Measurements from ENCODE around the gene VMP1.

Gene VMP1

DNA sequence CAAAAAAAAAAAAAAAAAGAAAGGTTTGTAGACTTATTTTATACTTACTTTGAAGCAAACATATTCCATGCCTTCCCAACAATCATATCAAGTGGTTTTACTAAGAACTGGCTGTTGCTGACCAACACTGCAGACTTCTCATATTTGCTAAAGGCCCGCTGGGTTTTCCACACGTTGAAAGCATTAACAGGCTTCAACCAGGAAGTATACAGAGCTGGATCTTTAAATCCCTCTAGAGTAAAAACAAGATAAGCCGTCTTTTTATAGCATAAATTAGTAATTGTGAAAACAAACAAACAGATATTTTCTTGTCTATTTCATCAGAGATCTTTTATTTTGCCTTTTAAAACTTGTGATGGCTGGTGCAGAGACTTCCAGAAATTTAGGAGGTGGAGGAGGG is 156.2 kb downstream of the VMP1 start:
- CTCF ChIA-PET: interaction anchor here (0.6 to 2.3 kb wide), 2 partner anchors 18 to 51 kb away, joined by 4 to 5 read pairs; no protein-coding TSS in a partner anchor
- no peaks in the 10 kb centered on the region for H3K4me1 ChIP-seq (ENCODE audit: control insufficient read depth, insufficient read depth, low read length)
- H3K27ac ChIP-seq (ENCODE audit: extremely low read depth, low read depth, low read length): no peak overlapping the region
- POLR2A ChIA-PET: interaction anchor here (1.1 kb wide), 1 partner anchor 10 kb away, joined by 3 read pairs; no protein-coding TSS in a partner anchor
- H3K4me3 ChIP-seq (ENCODE audit: low read depth, low read length): no peak overlapping the region
- TF ChIP-seq, protein P1, sequence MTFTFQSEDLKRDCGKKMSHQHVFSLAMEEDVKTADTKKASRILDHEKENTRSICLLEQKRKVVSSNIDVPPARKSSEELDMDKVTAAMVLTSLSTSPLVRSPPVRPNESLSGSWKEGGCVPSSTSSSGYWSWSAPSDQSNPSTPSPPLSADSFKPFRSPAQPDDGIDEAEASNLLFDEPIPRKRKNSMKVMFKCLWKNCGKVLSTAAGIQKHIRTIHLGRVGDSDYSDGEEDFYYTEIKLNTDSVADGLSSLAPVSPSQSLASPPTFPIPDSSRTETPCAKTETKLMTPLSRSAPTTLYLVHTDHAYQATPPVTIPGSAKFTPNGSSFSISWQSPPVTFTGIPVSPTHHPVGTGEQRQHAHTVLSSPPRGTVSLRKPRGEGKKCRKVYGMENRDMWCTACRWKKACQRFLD (tag by site-specific recombination; IDR thresholded peaks at IDR 0.05): no peak
- TF ChIP-seq ZNF701 (tag by site-specific recombination; IDR thresholded peaks at IDR 0.05) (no peak), ZNF830 (tag by site-specific recombination; IDR thresholded peaks at IDR 0.05; ENCODE audit: low read depth) (no peak), ZNF621 (tag by site-specific recombination; IDR thresholded peaks at IDR 0.05) (no peak), ZNF660 (tag by site-specific recombination; IDR thresholded peaks at IDR 0.05) (no peak), SETDB1 (IDR thresholded peaks at IDR 0.05; ENCODE audit: insufficient read length, low read length) (no peak), ZNF214 (tag by site-specific recombination; IDR thresholded peaks at IDR 0.05; ENCODE audit: borderline replicate concordance) (no peak), ZNF324 (tag by site-specific recombination; IDR thresholded peaks at IDR 0.05) (no peak), ZNF274 (IDR thresholded peaks at IDR 0.05; ENCODE audit: low read length) (no peak), ZNF274 (tag by site-specific recombination; IDR thresholded peaks at IDR 0.05; ENCODE audit: borderline replicate concordance) (no peak), ZNF404 (tag by site-specific recombination; IDR thresholded peaks at IDR 0.05) (no peak), ZNF654 (tag by site-specific recombination; IDR thresholded peaks at IDR 0.05; ENCODE audit: low read depth) (no peak), ZSCAN23 (tag by site-specific recombination; IDR thresholded peaks at IDR 0.05) (no peak), GLI4 (tag by site-specific recombination; IDR thresholded peaks at IDR 0.05) (no peak), ZNF23 (tag by site-specific recombination; IDR thresholded peaks at IDR 0.05; ENCODE audit: borderline replicate concordance) (no peak)
- TF ChIP-seq, protein P2, sequence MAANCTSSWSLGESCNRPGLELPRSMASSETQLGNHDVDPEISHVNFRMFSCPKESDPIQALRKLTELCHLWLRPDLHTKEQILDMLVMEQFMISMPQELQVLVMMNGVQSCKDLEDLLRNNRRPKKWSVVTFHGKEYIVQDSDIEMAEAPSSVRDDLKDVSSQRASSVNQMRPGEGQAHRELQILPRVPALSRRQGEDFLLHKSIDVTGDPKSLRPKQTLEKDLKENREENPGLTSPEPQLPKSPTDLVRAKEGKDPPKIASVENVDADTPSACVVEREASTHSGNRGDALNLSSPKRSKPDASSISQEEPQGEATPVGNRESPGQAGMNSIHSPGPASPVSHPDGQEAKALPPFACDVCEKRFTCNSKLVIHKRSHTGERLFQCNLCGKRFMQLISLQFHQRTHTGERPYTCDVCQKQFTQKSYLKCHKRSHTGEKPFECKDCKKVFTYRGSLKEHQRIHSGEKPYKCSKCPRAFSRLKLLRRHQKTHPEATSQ (tag by site-specific recombination; IDR thresholded peaks at IDR 0.05): no peak
- TF ChIP-seq, protein P3, sequence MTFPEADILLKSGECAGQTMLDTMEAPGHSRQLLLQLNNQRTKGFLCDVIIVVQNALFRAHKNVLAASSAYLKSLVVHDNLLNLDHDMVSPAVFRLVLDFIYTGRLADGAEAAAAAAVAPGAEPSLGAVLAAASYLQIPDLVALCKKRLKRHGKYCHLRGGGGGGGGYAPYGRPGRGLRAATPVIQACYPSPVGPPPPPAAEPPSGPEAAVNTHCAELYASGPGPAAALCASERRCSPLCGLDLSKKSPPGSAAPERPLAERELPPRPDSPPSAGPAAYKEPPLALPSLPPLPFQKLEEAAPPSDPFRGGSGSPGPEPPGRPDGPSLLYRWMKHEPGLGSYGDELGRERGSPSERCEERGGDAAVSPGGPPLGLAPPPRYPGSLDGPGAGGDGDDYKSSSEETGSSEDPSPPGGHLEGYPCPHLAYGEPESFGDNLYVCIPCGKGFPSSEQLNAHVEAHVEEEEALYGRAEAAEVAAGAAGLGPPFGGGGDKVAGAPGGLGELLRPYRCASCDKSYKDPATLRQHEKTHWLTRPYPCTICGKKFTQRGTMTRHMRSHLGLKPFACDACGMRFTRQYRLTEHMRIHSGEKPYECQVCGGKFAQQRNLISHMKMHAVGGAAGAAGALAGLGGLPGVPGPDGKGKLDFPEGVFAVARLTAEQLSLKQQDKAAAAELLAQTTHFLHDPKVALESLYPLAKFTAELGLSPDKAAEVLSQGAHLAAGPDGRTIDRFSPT (tag by site-specific recombination; IDR thresholded peaks at IDR 0.05): no peak
- TF ChIP-seq, protein P4, sequence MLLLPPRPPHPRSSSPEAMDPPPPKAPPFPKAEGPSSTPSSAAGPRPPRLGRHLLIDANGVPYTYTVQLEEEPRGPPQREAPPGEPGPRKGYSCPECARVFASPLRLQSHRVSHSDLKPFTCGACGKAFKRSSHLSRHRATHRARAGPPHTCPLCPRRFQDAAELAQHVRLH (tag by site-specific recombination; IDR thresholded peaks at IDR 0.05): no peak
- TF ChIP-seq, protein P5, sequence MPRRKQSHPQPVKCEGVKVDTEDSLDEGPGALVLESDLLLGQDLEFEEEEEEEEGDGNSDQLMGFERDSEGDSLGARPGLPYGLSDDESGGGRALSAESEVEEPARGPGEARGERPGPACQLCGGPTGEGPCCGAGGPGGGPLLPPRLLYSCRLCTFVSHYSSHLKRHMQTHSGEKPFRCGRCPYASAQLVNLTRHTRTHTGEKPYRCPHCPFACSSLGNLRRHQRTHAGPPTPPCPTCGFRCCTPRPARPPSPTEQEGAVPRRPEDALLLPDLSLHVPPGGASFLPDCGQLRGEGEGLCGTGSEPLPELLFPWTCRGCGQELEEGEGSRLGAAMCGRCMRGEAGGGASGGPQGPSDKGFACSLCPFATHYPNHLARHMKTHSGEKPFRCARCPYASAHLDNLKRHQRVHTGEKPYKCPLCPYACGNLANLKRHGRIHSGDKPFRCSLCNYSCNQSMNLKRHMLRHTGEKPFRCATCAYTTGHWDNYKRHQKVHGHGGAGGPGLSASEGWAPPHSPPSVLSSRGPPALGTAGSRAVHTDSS (tag by site-specific recombination; IDR thresholded peaks at IDR 0.05): no peak
- peaks cover 48 to 54% of the 10 kb centered on the region in 2 experiments for H3K36me3 ChIP-seq (ENCODE audit: control insufficient read depth in 2 of 2, insufficient read depth in 1 of 2, low read length in 2 of 2)
- H3K9me3 ChIP-seq (ENCODE audit: control insufficient read depth, insufficient read depth, low read depth, low read length): no peaks in the 10 kb centered on the region

DNA sequence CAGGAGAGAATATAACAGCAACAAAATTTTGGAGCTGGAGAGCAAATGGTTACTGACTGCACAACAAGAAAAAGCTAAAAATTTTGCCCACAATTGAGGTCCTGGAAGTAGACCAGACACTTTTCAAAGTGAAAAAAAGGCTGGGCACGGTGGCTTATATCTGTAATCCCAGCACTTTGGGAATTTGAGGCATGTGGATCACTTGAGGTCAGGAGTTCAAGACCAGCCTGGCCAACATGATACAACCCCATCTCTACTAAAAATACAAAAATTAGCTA is 162.4 kb downstream of the VMP1 start:
- CTCF ChIA-PET: interaction anchor here (0.6 to 1.0 kb wide), 5 partner anchors 9 to 116 kb away, joined by 3 to 4 read pairs (median 3); no protein-coding TSS in a partner anchor
- Histone ChIP-seq H3K4me1 (ENCODE audit: control insufficient read depth, insufficient read depth, low read length) (no peaks in the 10 kb centered on the region), H3K9me3 (ENCODE audit: control insufficient read depth, insufficient read depth, low read depth, low read length) (no peaks in the 10 kb centered on the region), H3K36me3 (ENCODE audit: control insufficient read depth in 2 of 2, insufficient read depth in 1 of 2, low read length in 2 of 2) (peaks cover 33 to 34% of the 10 kb centered on the region in 2 experiments), H3K27ac (ENCODE audit: extremely low read depth, low read depth, low read length) (no peak overlapping the region), H3K4me3 (ENCODE audit: low read depth, low read length) (no peak overlapping the region)
- POLR2A ChIA-PET: interaction anchor here (0.7 to 1.5 kb wide), 3 partner anchors 13 to 163 kb away, joined by 3 to 4 read pairs (median 3); partner anchors contain the start of genes PTRH2 and VMP1
- TF ChIP-seq ZNF768 (tag by site-specific recombination; IDR thresholded peaks at IDR 0.05) (no peak), ZNF747 (tag by site-specific recombination; IDR thresholded peaks at IDR 0.05) (no peak), KLF7 (tag by site-specific recombination; IDR thresholded peaks at IDR 0.05; ENCODE audit: borderline replicate concordance) (no peak)
- TF ChIP-seq, protein P6, sequence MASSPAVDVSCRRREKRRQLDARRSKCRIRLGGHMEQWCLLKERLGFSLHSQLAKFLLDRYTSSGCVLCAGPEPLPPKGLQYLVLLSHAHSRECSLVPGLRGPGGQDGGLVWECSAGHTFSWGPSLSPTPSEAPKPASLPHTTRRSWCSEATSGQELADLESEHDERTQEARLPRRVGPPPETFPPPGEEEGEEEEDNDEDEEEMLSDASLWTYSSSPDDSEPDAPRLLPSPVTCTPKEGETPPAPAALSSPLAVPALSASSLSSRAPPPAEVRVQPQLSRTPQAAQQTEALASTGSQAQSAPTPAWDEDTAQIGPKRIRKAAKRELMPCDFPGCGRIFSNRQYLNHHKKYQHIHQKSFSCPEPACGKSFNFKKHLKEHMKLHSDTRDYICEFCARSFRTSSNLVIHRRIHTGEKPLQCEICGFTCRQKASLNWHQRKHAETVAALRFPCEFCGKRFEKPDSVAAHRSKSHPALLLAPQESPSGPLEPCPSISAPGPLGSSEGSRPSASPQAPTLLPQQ (tag by site-specific recombination; IDR thresholded peaks at IDR 0.05): no peak
